Esophagus squamous epithelium (tissue), 5 donors: Measurements from ENCODE around the gene ZNF398. TPM values are rescaled to one million over a fixed set of nuclear protein-coding genes. Genes with fewer than 3 reads are reported as not detected.
"Not testable (repeated sequence)": the region's sequence is repeated elsewhere in the genome, so short reads cannot be mapped to it uniquely, and the experiment has no call there.

ENCODE experiments used
- DNase-seq: peaks from one replicate; lab custom pipeline; 2025; lab: John Stamatoyannopoulos, UW
- H3K27ac ChIP-seq, 4 donors: fragments of 200-600 bp; sonication (generic); one replicate each; pipeline ENCODE4 v1.5.1; 2016 to 2019; ENCODE audit warnings: mild to moderate bottlenecking in 1 of 4
- H3K27me3 ChIP-seq, 4 donors: fragments of 200-600 bp; sonication (generic); 1 replicate in 3 of 4; 2 replicates in 1 of 4; pipeline versions ENCODE4 v1.5.1 to v1.6.0; 2017 to 2021; ENCODE audit warnings: antibody characterized with exemption in 1 of 4
- H3K36me3 ChIP-seq, 3 donors: fragments of 200-600 bp; sonication (generic); one replicate each; pipeline ENCODE4 v1.5.1; 2016 to 2019
- H3K4me1 ChIP-seq, 3 donors: fragments of 200-600 bp; sonication (generic); one replicate each; pipeline ENCODE4 v1.5.1; 2017 to 2019
- H3K4me3 ChIP-seq, 4 donors: fragments of 200-600 bp; sonication (generic); 1 replicate in 3 of 4; 2 replicates in 1 of 4; pipeline ENCODE4 v1.5.1; 2016 to 2019; ENCODE audit warnings: mild to moderate bottlenecking in 2 of 4, moderate library complexity in 1 of 4
- H3K9me3 ChIP-seq, 3 donors: fragments of 200-600 bp; sonication (generic); one replicate each; pipeline ENCODE4 v1.5.1; 2016 to 2019
- POLR2A ChIP-seq, 4 donors: fragments of 450-650 bp; IDR thresholded peaks; one replicate each; pipeline ENCODE4 v1.6.1; 2017; ENCODE audit warnings: antibody characterized with exemption in 4 of 4, mild to moderate bottlenecking in 4 of 4, moderate library complexity in 3 of 4
- WGBS, 2 donors: methylation state at CpG; one replicate each; pipeline ENCODE4 v1.1.5; 2018; 5-methylcytosine and 5-hydroxymethylcytosine counted together
- intact Hi-C: fragments of 100-400 bp; cut with DNase I; formaldehyde crosslinking; loops from one replicate; pipeline ENCODE4 v1.15.0; 2022
- total RNA-seq, 4 donors: library from RNA; depleted of rRNA; stranded (reverse); fragments of >200 nt; gene quantifications; one replicate each; pipeline ENCODE4 v1.1.0, GENCODE V29; 2016
- TF ChIP-seq, protein P1 (sequence below), 6 experiments: fragments of 450-650 bp in 4 of 6; fragments of 200-600 bp in 2 of 6; sonication (generic) in 2 of 6; IDR thresholded peaks; one replicate each; pipeline ENCODE4 v1.5.1; 2016 to 2019; ENCODE audit warnings: antibody characterized with exemption in 6 of 6, mild to moderate bottlenecking in 4 of 6, moderate library complexity in 4 of 6
- donor health status: DM: yes; HTN: yes; CAD: no.

ZNF398 gene
- total RNA-seq, 4 donors from 2014 or later = 8.9 to 20.8 (median 12.6) TPM

DNA sequence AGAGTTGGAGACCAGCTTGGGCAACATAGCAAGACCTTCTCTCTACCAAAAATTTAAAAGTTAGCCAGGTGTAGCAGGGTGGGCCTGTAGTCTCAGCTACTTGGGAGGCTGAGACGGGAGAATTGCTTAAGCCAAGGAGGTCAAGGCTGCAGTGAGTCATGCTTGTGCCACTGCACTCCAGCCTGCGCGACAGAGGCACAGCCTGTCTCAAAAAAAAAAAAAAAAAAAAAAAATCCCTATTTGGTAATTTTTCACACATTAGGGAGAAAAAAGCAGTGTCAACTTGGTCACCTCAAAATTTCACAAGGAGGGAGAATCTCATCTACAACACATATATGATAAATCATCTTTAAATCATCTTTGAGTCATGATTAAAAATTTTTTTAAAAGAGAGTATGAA is 6.4 kb upstream of the ZNF398 start:
- Histone ChIP-seq H3K4me1 (peaks cover 0 to 20% (median 5%) of the 10 kb centered on the region in 3 donors), H3K36me3 (peaks cover 0 to 5% (median 0%) of the 10 kb centered on the region in 3 donors), H3K4me3 (no peak overlapping the region), H3K27me3 (no peaks in the 10 kb centered on the region), H3K27ac (no peak overlapping the region), H3K9me3 (no peaks in the 10 kb centered on the region)
- 36 to 73% methylated on average over 3 of the region's 3 CpGs for WGBS, 2 donors
- DNase-seq = no peak
- intact Hi-C loops = no loop called here
- TF ChIP-seq POLR2A (IDR thresholded peaks at IDR 0.05) = no peak
- TF ChIP-seq, protein P1, sequence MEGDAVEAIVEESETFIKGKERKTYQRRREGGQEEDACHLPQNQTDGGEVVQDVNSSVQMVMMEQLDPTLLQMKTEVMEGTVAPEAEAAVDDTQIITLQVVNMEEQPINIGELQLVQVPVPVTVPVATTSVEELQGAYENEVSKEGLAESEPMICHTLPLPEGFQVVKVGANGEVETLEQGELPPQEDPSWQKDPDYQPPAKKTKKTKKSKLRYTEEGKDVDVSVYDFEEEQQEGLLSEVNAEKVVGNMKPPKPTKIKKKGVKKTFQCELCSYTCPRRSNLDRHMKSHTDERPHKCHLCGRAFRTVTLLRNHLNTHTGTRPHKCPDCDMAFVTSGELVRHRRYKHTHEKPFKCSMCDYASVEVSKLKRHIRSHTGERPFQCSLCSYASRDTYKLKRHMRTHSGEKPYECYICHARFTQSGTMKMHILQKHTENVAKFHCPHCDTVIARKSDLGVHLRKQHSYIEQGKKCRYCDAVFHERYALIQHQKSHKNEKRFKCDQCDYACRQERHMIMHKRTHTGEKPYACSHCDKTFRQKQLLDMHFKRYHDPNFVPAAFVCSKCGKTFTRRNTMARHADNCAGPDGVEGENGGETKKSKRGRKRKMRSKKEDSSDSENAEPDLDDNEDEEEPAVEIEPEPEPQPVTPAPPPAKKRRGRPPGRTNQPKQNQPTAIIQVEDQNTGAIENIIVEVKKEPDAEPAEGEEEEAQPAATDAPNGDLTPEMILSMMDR (IDR thresholded peaks at IDR 0.05) = no peak

DNA sequence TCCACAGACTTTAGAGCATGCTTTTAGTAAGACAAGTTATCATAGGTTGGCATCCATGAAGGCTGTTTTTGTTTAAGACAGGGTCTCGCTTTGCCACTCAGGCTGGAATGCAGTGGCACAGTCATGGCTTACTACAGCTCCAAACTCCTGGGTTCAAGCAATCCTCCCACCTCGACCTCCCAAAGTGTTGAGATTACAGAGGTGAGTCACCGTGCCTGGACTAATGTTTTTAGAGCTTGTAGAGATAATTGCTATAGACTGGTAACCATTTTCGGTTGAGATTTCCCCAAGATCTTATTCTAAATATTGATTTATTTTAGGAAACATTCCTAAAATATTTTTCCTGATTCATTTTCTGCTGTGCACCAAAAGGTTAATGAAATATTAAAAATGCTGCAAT is 5.4 kb upstream of the ZNF398 start:
- intact Hi-C loops = no loop called here
- TF ChIP-seq, protein P1 (IDR thresholded peaks at IDR 0.05) = no peak
- TF ChIP-seq POLR2A (IDR thresholded peaks at IDR 0.05) = no peak
- Histone ChIP-seq H3K27me3 (no peaks in the 10 kb centered on the region), H3K4me1 (peaks cover 8 to 30% (median 15%) of the 10 kb centered on the region in 3 donors), H3K9me3 (no peaks in the 10 kb centered on the region), H3K4me3 (no peak overlapping the region), H3K36me3 (peaks cover 0 to 5% (median 0%) of the 10 kb centered on the region in 3 donors), H3K27ac (no peak overlapping the region)
- 80 to 92% methylated on average over 4 of the region's 4 CpGs for WGBS, 2 donors
- DNase-seq = no peak

DNA sequence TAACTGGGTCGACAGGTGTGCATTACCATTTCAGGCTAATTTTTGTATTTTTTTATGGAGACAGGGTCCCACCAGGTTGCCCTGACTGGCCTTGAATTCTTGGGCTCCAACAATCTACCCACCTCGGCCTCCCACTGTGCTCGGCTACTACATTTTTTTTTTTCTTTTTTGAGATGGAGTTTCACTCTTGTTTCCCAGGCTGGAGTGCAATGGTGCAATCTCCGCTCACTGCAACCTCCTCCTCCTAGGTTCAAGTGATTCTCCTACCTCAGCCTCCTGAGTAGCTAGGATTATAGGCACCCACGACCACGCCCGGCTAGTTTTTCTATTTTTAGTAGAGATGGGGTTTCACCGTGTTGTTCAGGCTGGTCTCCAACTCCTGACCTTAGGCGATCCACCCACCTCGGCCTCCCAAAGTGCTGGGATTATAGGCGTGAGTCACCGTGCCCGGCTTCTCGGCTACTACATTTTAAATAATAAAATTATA is 2.8 kb upstream of the ZNF398 start:
- H3K36me3 ChIP-seq, H3K27me3 ChIP-seq, intact Hi-C loops, H3K9me3 ChIP-seq, DNase-seq: not testable (repeated sequence)
- H3K4me3 ChIP-seq = peak overlapping the region in 3 of 4 donors; percentile 15 to 39 (median 28)
- peak overlapping the region; percentile 60 to 97 (median 82) for H3K27ac ChIP-seq
- H3K4me1 ChIP-seq = peaks cover 16 to 46% (median 25%) of the 10 kb centered on the region in 3 donors
- 33 to 58% methylated on average over 14 of the region's 14 CpGs for WGBS, 2 donors

GRCh38 chr7:149145031-149145845 is 2.0 kb upstream of the ZNF398 start:
- TF ChIP-seq, protein P1 (IDR thresholded peaks at IDR 0.05) = peak in 1 of 6 experiments; percentile 12
- no peak for TF ChIP-seq POLR2A (IDR thresholded peaks at IDR 0.05)
- Histone ChIP-seq H3K4me3 (peak overlapping the region in 1 of 4 donors; percentile 8), H3K27me3 (no peaks in the 10 kb centered on the region), H3K36me3 (no peaks in the 10 kb centered on the region), H3K4me1 (peaks cover 16 to 54% (median 25%) of the 10 kb centered on the region in 3 donors), H3K27ac (peak overlapping the region; percentile 60 to 97 (median 91)), H3K9me3 (no peaks in the 10 kb centered on the region)
- WGBS, 2 donors = 31 to 57% methylated on average over 8 of the region's 8 CpGs
- intact Hi-C loops = no loop called here
- no peak for DNase-seq

DNA sequence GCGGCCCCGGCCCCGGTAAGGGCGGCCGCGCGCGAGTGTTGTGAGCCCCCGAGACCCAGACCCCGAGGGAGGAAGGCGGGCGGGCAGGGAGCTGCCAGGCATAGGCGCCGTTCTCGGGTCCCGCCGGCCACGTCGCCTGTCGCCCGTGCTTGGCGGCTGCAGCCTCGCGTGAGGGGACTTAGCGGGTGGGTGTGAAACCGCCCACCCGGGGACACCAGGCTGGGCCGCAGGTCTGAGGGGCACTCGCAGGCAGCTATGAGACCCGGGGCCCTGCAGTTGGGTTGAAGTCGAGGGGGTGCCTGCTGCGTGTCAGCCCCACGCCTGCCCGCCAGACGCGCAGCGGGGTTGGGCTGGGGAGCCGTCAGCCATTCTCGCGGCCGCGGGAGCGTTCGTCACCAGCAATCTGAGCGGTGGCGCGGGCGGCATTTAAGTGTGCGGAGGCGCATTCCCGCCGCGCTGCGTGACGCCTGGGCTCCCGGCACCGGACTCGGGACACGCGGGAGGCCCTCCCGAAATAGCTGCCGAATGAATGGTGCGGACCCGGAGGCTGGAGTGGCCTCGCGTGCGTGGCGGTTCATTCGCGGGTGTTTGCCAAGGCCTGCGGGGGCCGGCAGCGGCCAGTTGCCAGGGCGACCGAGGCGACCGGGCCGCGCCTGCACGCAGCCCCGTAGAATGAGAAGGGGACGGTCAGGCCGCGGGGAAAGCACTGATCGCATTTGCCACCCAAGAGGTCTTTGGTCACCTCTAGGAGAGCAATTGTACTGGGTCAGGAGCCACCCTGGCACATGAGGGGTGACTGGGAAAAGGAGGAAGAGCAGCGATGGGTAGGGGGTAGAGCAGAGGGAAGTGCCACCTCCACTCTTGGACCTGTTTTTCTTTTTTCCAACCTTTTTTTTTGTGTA is 750 bp downstream of the ZNF398 start:
- H3K36me3 ChIP-seq = no peaks in the 10 kb centered on the region
- H3K9me3 ChIP-seq = no peaks in the 10 kb centered on the region
- H3K27ac ChIP-seq = peak overlapping the region; percentile 89 to 97 (median 93)
- peak overlapping the region; percentile 82 to 99 (median 90) for H3K4me3 ChIP-seq
- H3K4me1 ChIP-seq = peaks cover 16 to 74% (median 28%) of the 10 kb centered on the region in 3 donors
- no peak for DNase-seq
- no peaks in the 10 kb centered on the region for H3K27me3 ChIP-seq
- TF ChIP-seq, protein P1 (IDR thresholded peaks at IDR 0.05) = no peak
- TF ChIP-seq POLR2A (IDR thresholded peaks at IDR 0.05) = no peak
- 0% methylated on average over 5 to 14 of the region's 86 CpGs for WGBS, 2 donors
- intact Hi-C loops = no loop called here
